Measurements from ENCODE around the gene GALNT6. TPM values are rescaled to one million over a fixed set of nuclear protein-coding genes. Genes with fewer than 3 reads are reported as not detected.

Gene GALNT6
- polyA plus RNA-seq, 1 experiment: 47.1 TPM

- TF ChIP-seq CTCF (IDR thresholded peaks at IDR 0.05; ENCODE audit: insufficient read depth, low read depth, low read length): no peak
- ChIA-PET POLR2A (no interaction called here), CTCF (interaction anchor here (4.1 kb wide), 1 partner anchor 7 kb away, joined by 25 read pairs; no protein-coding TSS in a partner anchor)
- no peaks in the 10 kb centered on the region for H3K36me3 ChIP-seq (ENCODE audit: control insufficient read depth, insufficient read depth, low read length)
- H3K4me3 ChIP-seq (ENCODE audit: low read depth, low read length): no peak overlapping the region
- no peak for DNase-seq (ENCODE audit: low read depth)
- no peaks in the 10 kb centered on the region for H3K27me3 ChIP-seq (ENCODE audit: control insufficient read depth, insufficient read depth, low read length)
Measured at GRCh38 chr12:51333536-51333935, 57.7 kb downstream of the GALNT6 start.

GRCh38 chr12:51330186-51330585 is 61.0 kb downstream of the GALNT6 start:
- CTCF ChIA-PET: interaction anchor here (0.6 to 4.1 kb wide), 3 partner anchors 11 to 42 kb away, joined by 3 to 25 read pairs (median 4); no protein-coding TSS in a partner anchor

GRCh38 chr12:51329742-51330141 is 61.5 kb downstream of the GALNT6 start:
- ChIA-PET POLR2A (no interaction called here), CTCF (interaction anchor here (0.6 to 4.1 kb wide), 3 partner anchors 10 to 41 kb away, joined by 3 to 25 read pairs (median 4); no protein-coding TSS in a partner anchor)
- DNase-seq (ENCODE audit: low read depth): no peak
- TF ChIP-seq CTCF (IDR thresholded peaks at IDR 0.05; ENCODE audit: insufficient read depth, low read depth, low read length): no peak
- H3K4me3 ChIP-seq (ENCODE audit: low read depth, low read length): no peak overlapping the region
- no peaks in the 10 kb centered on the region for H3K27me3 ChIP-seq (ENCODE audit: control insufficient read depth, insufficient read depth, low read length)
- no peaks in the 10 kb centered on the region for H3K36me3 ChIP-seq (ENCODE audit: control insufficient read depth, insufficient read depth, low read length)

More at GRCh38 chr12:51330186-51330585, 61.0 kb downstream of the GALNT6 start:
- no peak overlapping the region for H3K4me3 ChIP-seq (ENCODE audit: low read depth, low read length)
- no peak for TF ChIP-seq CTCF (IDR thresholded peaks at IDR 0.05; ENCODE audit: insufficient read depth, low read depth, low read length)
- DNase-seq (ENCODE audit: low read depth): no peak
- no peaks in the 10 kb centered on the region for H3K36me3 ChIP-seq (ENCODE audit: control insufficient read depth, insufficient read depth, low read length)
- H3K27me3 ChIP-seq (ENCODE audit: control insufficient read depth, insufficient read depth, low read length): no peaks in the 10 kb centered on the region
- POLR2A ChIA-PET: no interaction called here

GRCh38 chr12:51328587-51328986 is 62.6 kb downstream of the GALNT6 start:
- CTCF ChIA-PET: interaction anchor here (3.1 kb wide), 1 partner anchor 12 kb away, joined by 15 read pairs; no protein-coding TSS in a partner anchor
- no peaks in the 10 kb centered on the region for H3K36me3 ChIP-seq (ENCODE audit: control insufficient read depth, insufficient read depth, low read length)
- DNase-seq (ENCODE audit: low read depth): no peak
- no peak overlapping the region for H3K4me3 ChIP-seq (ENCODE audit: low read depth, low read length)
- H3K27me3 ChIP-seq (ENCODE audit: control insufficient read depth, insufficient read depth, low read length): no peaks in the 10 kb centered on the region
- POLR2A ChIA-PET: no interaction called here
- no peak for TF ChIP-seq CTCF (IDR thresholded peaks at IDR 0.05; ENCODE audit: insufficient read depth, low read depth, low read length)

GRCh38 chr12:51326698-51327439 is 64.3 kb downstream of the GALNT6 start:
- ChIA-PET POLR2A (interaction anchor here (0.6 kb wide), 2 partner anchors 12 to 1534 kb away, joined by 3 read pairs; no protein-coding TSS in a partner anchor), CTCF (interaction anchor here (0.6 to 3.1 kb wide), 4 partner anchors 14 to 302 kb away, joined by 3 to 15 read pairs (median 4); no protein-coding TSS in a partner anchor)
- Histone ChIP-seq H3K4me3 (ENCODE audit: low read depth, low read length) (no peak overlapping the region), H3K36me3 (ENCODE audit: control insufficient read depth, insufficient read depth, low read length) (no peaks in the 10 kb centered on the region), H3K27me3 (ENCODE audit: control insufficient read depth, insufficient read depth, low read length) (no peaks in the 10 kb centered on the region)
- no peak for TF ChIP-seq CTCF (IDR thresholded peaks at IDR 0.05; ENCODE audit: insufficient read depth, low read depth, low read length)
- peak; percentile 26 for DNase-seq (ENCODE audit: low read depth)
